Gastrocnemius medialis (tissue), 4 donors: Measurements from ENCODE around the gene SESN2.

Experiments used
- POLR2A ChIP-seq, 2 donors: fragments of 450-650 bp; IDR thresholded peaks; one replicate each; pipeline ENCODE4 v1.6.1; 2017; ENCODE audit warnings: antibody characterized with exemption in 2 of 2, mild to moderate bottlenecking in 2 of 2, moderate library complexity in 2 of 2
- TF ChIP-seq, protein P1 (sequence below), 5 experiments: fragments of 450-650 bp in 3 of 5; fragments of 200-600 bp in 2 of 5; sonication (generic) in 2 of 5; IDR thresholded peaks in 4 of 5; conservative IDR thresholded peaks in 1 of 5; 1 replicate in 4 of 5; 2 replicates in 1 of 5; pipeline ENCODE4 v1.5.1; 2016 to 2019; ENCODE audit warnings: antibody characterized with exemption in 5 of 5, mild to moderate bottlenecking in 3 of 5, moderate library complexity in 3 of 5

DNA sequence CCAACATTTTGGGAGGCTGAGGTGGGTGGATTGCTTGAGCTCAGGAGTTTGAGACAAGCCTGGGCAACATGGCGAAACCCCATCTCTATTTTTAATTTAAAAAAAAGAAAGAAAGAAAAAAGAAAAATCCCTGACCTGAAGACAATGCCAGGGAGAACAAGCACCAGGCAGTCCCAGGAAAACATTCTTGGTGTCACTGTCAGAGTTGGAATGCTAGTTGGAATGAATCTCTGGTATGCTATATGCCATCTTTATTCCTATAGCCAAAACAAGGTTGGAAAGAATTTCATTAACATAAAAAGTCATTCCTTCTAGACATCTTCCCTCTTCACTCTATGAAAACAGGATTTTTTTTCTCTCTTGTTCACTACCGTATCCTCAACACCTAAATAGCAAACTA, 29.3 kb upstream of the SESN2 start:
- no peak for TF ChIP-seq POLR2A (IDR thresholded peaks at IDR 0.05)
- TF ChIP-seq, protein P1, sequence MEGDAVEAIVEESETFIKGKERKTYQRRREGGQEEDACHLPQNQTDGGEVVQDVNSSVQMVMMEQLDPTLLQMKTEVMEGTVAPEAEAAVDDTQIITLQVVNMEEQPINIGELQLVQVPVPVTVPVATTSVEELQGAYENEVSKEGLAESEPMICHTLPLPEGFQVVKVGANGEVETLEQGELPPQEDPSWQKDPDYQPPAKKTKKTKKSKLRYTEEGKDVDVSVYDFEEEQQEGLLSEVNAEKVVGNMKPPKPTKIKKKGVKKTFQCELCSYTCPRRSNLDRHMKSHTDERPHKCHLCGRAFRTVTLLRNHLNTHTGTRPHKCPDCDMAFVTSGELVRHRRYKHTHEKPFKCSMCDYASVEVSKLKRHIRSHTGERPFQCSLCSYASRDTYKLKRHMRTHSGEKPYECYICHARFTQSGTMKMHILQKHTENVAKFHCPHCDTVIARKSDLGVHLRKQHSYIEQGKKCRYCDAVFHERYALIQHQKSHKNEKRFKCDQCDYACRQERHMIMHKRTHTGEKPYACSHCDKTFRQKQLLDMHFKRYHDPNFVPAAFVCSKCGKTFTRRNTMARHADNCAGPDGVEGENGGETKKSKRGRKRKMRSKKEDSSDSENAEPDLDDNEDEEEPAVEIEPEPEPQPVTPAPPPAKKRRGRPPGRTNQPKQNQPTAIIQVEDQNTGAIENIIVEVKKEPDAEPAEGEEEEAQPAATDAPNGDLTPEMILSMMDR (IDR thresholded peaks at IDR 0.05 in 4 of 5, conservative IDR thresholded peaks at IDR 0.05 in 1 of 5): no peak
